ENCODE data around the gene GIT1. TPM values are rescaled to one million over a fixed set of nuclear protein-coding genes. Genes with fewer than 3 reads are reported as not detected.

Gene GIT1
- total and polyA plus RNA-seq, 2 of the 13 experiments (the other 11 are each of a cell fraction or from before 2014, with no cell fraction given): 14.2 to 30.8 TPM

DNA sequence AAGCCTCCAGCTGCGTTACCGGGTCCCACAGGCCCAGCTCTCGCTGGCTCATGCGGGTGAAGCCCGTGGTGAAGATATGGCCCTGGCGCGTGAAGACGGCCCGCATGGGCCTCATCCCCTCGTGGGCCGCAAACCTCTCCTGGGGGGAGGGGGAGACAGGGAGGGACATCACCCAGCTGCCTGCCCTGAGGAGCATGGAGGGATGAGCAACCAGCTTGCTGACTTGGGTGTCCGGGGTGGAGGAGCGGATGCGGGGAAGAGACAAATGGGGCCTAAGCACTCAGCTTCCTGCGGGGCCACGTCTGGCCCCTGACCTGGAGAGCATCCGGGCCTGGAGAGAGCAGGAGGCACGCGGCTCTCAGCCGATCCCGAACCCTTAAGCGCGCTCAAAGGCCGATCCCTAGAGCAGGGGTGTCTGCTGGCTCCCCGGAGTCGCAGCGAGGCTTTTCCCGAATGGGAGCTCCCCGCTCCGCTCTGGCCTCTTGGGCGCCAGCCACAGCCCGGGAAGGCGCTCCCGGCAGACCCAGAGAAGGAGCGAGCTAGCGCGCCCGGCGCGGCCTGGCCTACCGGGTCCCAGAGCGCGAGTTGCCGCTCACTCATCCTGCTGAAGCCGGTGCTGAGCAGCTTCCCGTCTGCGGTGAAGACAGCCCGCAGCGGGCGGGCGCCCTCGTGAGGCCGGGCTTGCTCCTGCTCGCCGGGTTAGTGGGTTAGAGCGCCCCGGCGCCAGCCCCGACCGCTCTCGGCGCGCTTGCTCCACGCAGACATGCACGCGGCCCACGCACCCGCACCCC is 28.2 kb upstream of the GIT1 start (continued):
- TF ChIP-seq, protein P1, sequence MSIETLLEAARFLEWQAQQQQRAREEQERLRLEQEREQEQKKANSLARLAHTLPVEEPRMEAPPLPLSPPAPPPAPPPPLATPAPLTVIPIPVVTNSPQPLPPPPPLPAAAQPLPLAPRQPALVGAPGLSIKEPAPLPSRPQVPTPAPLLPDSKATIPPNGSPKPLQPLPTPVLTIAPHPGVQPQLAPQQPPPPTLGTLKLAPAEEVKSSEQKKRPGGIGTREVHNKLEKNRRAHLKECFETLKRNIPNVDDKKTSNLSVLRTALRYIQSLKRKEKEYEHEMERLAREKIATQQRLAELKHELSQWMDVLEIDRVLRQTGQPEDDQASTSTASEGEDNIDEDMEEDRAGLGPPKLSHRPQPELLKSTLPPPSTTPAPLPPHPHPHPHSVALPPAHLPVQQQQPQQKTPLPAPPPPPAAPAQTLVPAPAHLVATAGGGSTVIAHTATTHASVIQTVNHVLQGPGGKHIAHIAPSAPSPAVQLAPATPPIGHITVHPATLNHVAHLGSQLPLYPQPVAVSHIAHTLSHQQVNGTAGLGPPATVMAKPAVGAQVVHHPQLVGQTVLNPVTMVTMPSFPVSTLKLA (IDR thresholded peaks at IDR 0.05): no peak
- TF ChIP-seq SNRNP70 (IDR thresholded peaks at IDR 0.05; ENCODE audit: low read depth, low read length): no peak
- TF ChIP-seq ZNF777 (CRISPR knock-in tag; IDR thresholded peaks at IDR 0.05): peak; percentile 80
- peak; percentile 29; the same call in 1 of the 2 replicates for TF ChIP-seq ZNF343 (CRISPR knock-in tag; IDR thresholded peaks at IDR 0.05)
- peak; percentile 36; the same call in 1 of the 2 replicates for TF ChIP-seq ZNF501 (CRISPR knock-in tag; IDR thresholded peaks at IDR 0.05)
- TF ChIP-seq, protein P2, sequence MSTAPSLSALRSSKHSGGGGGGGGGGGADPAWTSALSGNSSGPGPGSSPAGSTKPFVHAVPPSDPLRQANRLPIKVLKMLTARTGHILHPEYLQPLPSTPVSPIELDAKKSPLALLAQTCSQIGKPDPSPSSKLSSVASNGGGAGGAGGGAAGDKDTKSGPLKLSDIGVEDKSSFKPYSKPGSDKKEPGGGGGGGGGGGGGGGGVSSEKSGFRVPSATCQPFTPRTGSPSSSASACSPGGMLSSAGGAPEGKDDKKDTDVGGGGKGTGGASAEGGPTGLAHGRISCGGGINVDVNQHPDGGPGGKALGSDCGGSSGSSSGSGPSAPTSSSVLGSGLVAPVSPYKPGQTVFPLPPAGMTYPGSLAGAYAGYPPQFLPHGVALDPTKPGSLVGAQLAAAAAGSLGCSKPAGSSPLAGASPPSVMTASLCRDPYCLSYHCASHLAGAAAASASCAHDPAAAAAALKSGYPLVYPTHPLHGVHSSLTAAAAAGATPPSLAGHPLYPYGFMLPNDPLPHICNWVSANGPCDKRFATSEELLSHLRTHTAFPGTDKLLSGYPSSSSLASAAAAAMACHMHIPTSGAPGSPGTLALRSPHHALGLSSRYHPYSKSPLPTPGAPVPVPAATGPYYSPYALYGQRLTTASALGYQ (CRISPR knock-in tag; IDR thresholded peaks at IDR 0.05): no peak
- peak; percentile 48; the same call in 1 of the 2 replicates for TF ChIP-seq THAP11 (CRISPR knock-in tag; IDR thresholded peaks at IDR 0.05)
- no peak for TF ChIP-seq SSRP1 (CRISPR knock-in tag; IDR thresholded peaks at IDR 0.05)
- TF ChIP-seq, protein P3, sequence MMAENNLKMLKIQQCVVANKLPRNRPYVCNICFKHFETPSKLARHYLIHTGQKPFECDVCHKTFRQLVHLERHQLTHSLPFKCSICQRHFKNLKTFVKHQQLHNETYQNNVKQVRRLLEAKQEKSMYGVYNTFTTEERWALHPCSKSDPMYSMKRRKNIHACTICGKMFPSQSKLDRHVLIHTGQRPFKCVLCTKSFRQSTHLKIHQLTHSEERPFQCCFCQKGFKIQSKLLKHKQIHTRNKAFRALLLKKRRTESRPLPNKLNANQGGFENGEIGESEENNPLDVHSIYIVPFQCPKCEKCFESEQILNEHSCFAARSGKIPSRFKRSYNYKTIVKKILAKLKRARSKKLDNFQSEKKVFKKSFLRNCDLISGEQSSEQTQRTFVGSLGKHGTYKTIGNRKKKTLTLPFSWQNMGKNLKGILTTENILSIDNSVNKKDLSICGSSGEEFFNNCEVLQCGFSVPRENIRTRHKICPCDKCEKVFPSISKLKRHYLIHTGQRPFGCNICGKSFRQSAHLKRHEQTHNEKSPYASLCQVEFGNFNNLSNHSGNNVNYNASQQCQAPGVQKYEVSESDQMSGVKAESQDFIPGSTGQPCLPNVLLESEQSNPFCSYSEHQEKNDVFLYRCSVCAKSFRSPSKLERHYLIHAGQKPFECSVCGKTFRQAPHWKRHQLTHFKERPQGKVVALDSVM (CRISPR knock-in tag; IDR thresholded peaks at IDR 0.05): no peak
- TF ChIP-seq POLR2G (IDR thresholded peaks at IDR 0.05; ENCODE audit: low read depth, low read length): no peak
- no peak for TF ChIP-seq ZBTB20 (CRISPR knock-in tag; IDR thresholded peaks at IDR 0.05; ENCODE audit: borderline replicate concordance, low read depth)
- TF ChIP-seq IRX3 (CRISPR knock-in tag; IDR thresholded peaks at IDR 0.05; ENCODE audit: borderline replicate concordance, low read depth): no peak
- peak; percentile 56; the same call in 1 of the 2 replicates for TF ChIP-seq ZNF788 (CRISPR knock-in tag; IDR thresholded peaks at IDR 0.05; ENCODE audit: borderline replicate concordance)
- TF ChIP-seq, protein P4, sequence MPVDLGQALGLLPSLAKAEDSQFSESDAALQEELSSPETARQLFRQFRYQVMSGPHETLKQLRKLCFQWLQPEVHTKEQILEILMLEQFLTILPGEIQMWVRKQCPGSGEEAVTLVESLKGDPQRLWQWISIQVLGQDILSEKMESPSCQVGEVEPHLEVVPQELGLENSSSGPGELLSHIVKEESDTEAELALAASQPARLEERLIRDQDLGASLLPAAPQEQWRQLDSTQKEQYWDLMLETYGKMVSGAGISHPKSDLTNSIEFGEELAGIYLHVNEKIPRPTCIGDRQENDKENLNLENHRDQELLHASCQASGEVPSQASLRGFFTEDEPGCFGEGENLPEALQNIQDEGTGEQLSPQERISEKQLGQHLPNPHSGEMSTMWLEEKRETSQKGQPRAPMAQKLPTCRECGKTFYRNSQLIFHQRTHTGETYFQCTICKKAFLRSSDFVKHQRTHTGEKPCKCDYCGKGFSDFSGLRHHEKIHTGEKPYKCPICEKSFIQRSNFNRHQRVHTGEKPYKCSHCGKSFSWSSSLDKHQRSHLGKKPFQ (CRISPR knock-in tag; IDR thresholded peaks at IDR 0.05; ENCODE audit: insufficient replicate concordance): no peak
- TF ChIP-seq DNMT3B (CRISPR knock-in tag; conservative IDR thresholded peaks at IDR 0.05): no peak
- TF ChIP-seq ZNF558 (CRISPR knock-in tag; IDR thresholded peaks at IDR 0.05; ENCODE audit: borderline replicate concordance): 0 out of 2 replicates have a peak, but pooled peaks have one; percentile 41
- peak; percentile 60; the same call in 1 of the 2 replicates for TF ChIP-seq GABPB1 (CRISPR knock-in tag; IDR thresholded peaks at IDR 0.05)
- TF ChIP-seq ZNF136 (CRISPR knock-in tag; IDR thresholded peaks at IDR 0.05; ENCODE audit: low read depth): no peak
- TF ChIP-seq, protein P5, sequence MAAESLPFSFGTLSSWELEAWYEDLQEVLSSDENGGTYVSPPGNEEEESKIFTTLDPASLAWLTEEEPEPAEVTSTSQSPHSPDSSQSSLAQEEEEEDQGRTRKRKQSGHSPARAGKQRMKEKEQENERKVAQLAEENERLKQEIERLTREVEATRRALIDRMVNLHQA (CRISPR knock-in tag; IDR thresholded peaks at IDR 0.05): no peak
- no peak for TF ChIP-seq SOX6 (IDR thresholded peaks at IDR 0.05)
- TF ChIP-seq SOX6 (CRISPR knock-in tag; IDR thresholded peaks at IDR 0.05): peak; percentile 24; the same call in 1 of the 2 replicates
